ENCODE results near the gene RCSD1. TPM values are rescaled to one million over a fixed set of nuclear protein-coding genes. Genes with fewer than 3 reads are reported as not detected.

The RCSD1 gene
- total RNA-seq, 1 experiment from 2014 or later, result not detected

DNA sequence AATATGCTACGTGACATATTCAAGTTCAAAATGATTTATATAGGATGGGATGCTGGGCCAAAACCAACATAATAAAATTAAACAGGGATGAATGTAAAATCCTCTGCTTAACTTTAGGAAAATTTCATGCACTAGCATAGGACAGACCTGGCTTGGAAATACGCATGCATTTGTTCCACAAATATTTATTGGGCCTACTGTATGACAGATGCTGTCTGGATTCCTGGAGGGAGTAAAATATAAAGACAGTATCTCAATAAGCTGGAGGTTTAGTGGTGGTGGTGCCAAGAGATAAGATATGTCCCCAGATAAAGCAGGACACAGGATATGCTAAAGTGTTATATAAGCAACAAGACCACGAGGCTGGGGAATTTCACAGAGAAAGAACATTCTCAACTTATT lies 15.1 kb downstream of the RCSD1 start:
- intact Hi-C loops (cut with micrococcal nuclease; ENCODE audit: unreplicated experiment), result no loop called here
- BruUV-seq (replicated peaks), result no TSS peak
- Histone ChIP-seq H3K27me3 (replicated peaks; ENCODE audit: insufficient read depth, low read depth, low read length, poor library complexity) (no peaks in the 10 kb centered on the region), H3K9me3 (ENCODE audit: low read depth, low read length, poor library complexity, severe bottlenecking) (no peaks in the 10 kb centered on the region), H3K4me3 (ENCODE audit: low read depth, low read length, poor library complexity, severe bottlenecking) (no peak overlapping the region), H3K27ac (ENCODE audit: low read depth, low read length, poor library complexity, severe bottlenecking) (no peak overlapping the region), H3K36me3 (ENCODE audit: insufficient read depth, low read length, poor library complexity, severe bottlenecking) (no peaks in the 10 kb centered on the region), H3K4me1 (ENCODE audit: insufficient read depth, low read length, poor library complexity, severe bottlenecking) (no peaks in the 10 kb centered on the region)
- POLR2A ChIA-PET (ENCODE audit: low non-redundant PET), result no interaction called here
- CTCF ChIA-PET, result no interaction called here
- TF ChIP-seq, protein P1, sequence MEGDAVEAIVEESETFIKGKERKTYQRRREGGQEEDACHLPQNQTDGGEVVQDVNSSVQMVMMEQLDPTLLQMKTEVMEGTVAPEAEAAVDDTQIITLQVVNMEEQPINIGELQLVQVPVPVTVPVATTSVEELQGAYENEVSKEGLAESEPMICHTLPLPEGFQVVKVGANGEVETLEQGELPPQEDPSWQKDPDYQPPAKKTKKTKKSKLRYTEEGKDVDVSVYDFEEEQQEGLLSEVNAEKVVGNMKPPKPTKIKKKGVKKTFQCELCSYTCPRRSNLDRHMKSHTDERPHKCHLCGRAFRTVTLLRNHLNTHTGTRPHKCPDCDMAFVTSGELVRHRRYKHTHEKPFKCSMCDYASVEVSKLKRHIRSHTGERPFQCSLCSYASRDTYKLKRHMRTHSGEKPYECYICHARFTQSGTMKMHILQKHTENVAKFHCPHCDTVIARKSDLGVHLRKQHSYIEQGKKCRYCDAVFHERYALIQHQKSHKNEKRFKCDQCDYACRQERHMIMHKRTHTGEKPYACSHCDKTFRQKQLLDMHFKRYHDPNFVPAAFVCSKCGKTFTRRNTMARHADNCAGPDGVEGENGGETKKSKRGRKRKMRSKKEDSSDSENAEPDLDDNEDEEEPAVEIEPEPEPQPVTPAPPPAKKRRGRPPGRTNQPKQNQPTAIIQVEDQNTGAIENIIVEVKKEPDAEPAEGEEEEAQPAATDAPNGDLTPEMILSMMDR (conservative IDR thresholded peaks at IDR 0.05; ENCODE audit: low read depth, low read length), result no peak
- no peak for TF ChIP-seq EZH2 (IDR thresholded peaks at IDR 0.05; ENCODE audit: borderline replicate concordance, low read depth, low read length, poor library complexity, severe bottlenecking)
- no peak for DNase-seq (ENCODE audit: low spot score)

DNA sequence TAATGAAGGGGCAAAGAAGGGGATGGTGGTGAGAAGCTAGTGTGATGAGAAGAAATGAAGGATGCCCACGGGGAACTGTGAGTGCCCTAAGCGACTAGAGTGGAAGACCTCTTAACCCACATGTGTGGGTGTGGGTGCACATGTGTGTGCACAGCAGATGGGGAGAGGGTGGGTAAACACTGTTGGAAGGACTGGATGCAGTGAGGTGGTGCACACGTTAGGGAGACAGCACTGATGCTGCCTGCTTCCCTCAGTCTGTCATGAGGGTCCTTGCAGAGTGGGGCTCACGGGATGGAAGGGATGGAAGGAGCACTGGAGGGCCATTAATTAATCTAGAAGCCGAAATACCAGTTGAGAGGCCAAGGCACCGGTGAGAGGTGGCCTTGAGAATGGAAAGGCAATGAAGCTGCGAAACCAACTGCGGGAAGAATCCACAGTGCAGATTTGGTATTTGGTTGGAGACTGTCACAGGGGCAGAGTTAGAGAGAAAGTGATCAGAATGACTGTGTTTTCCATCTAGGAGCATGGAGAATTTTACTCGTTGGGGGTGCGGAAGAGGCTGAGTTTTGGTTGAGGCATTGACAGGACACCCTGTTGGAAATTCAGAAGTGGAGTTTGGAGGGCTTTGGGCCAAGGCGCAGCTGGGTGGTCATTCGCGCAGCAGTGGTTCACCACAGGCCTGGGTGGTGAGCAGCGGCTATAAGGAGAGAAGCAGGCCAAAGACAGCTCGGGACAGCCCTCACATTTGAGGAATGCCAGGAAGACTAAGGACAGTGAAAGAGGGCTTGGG lies 15.8 kb downstream of the RCSD1 start:
- BruUV-seq (replicated peaks), result no TSS peak
- no peaks in the 10 kb centered on the region for H3K36me3 ChIP-seq (ENCODE audit: insufficient read depth, low read length, poor library complexity, severe bottlenecking)
- TF ChIP-seq EZH2 (IDR thresholded peaks at IDR 0.05; ENCODE audit: borderline replicate concordance, low read depth, low read length, poor library complexity, severe bottlenecking), result no peak
- TF ChIP-seq, protein P1 (conservative IDR thresholded peaks at IDR 0.05; ENCODE audit: low read depth, low read length), result no peak
- H3K4me1 ChIP-seq (ENCODE audit: insufficient read depth, low read length, poor library complexity, severe bottlenecking), result no peaks in the 10 kb centered on the region
- no peaks in the 10 kb centered on the region for H3K27me3 ChIP-seq (replicated peaks; ENCODE audit: insufficient read depth, low read depth, low read length, poor library complexity)
- ChIA-PET CTCF (no interaction called here), POLR2A (ENCODE audit: low non-redundant PET) (no interaction called here)
- H3K4me3 ChIP-seq (ENCODE audit: low read depth, low read length, poor library complexity, severe bottlenecking), result no peak overlapping the region
- no peaks in the 10 kb centered on the region for H3K9me3 ChIP-seq (ENCODE audit: low read depth, low read length, poor library complexity, severe bottlenecking)
- H3K27ac ChIP-seq (ENCODE audit: low read depth, low read length, poor library complexity, severe bottlenecking), result no peak overlapping the region
- no peak for DNase-seq (ENCODE audit: low spot score)
- intact Hi-C loops (cut with micrococcal nuclease; ENCODE audit: unreplicated experiment), result no loop called here

DNA sequence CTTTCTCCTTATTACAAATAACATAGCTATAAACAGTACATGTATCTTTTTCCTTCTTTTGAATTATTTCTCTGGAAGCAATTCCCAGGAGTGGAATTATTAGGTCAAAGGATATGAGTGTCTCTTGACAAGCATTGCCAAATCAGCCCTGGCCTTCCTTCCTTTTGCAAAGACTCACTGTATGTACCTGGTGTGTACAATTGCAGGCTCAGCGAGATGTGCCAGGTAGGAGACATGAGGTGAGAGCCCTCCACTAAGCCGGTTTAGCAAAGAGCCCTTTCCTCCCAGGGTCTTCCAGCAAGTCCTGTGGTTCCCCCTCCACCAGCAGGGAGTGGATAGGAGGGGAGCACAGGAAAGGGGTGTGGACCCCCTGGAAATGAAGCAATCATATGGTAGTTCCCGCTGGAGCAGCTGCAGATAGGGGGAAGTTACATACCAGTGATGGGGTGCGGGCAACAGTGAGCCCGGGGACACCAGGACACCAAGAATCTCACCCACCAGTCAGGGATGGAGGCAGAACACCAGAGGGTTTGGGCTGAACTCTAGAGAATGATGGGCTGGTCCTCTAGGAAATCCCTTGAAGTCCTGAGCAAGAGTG lies 18.3 kb downstream of the RCSD1 start:
- no TSS peak for BruUV-seq (replicated peaks)
- H3K4me1 ChIP-seq (ENCODE audit: insufficient read depth, low read length, poor library complexity, severe bottlenecking), result no peaks in the 10 kb centered on the region
- H3K27ac ChIP-seq (ENCODE audit: low read depth, low read length, poor library complexity, severe bottlenecking), result no peak overlapping the region
- no peak for TF ChIP-seq EZH2 (IDR thresholded peaks at IDR 0.05; ENCODE audit: borderline replicate concordance, low read depth, low read length, poor library complexity, severe bottlenecking)
- TF ChIP-seq, protein P1 (conservative IDR thresholded peaks at IDR 0.05; ENCODE audit: low read depth, low read length), result no peak
- ChIA-PET CTCF (no interaction called here), POLR2A (ENCODE audit: low non-redundant PET) (no interaction called here)
- intact Hi-C loops (cut with micrococcal nuclease; ENCODE audit: unreplicated experiment), result no loop called here
- H3K9me3 ChIP-seq (ENCODE audit: low read depth, low read length, poor library complexity, severe bottlenecking), result no peaks in the 10 kb centered on the region
- no peaks in the 10 kb centered on the region for H3K36me3 ChIP-seq (ENCODE audit: insufficient read depth, low read length, poor library complexity, severe bottlenecking)
- H3K4me3 ChIP-seq (ENCODE audit: low read depth, low read length, poor library complexity, severe bottlenecking), result no peak overlapping the region
- no peaks in the 10 kb centered on the region for H3K27me3 ChIP-seq (replicated peaks; ENCODE audit: insufficient read depth, low read depth, low read length, poor library complexity)
- no peak for DNase-seq (ENCODE audit: low spot score)

Measured in A673 (cell line).